ENCODE measurements around the gene FDX2. TPM values are rescaled to one million over a fixed set of nuclear protein-coding genes. Genes with fewer than 3 reads are reported as not detected.
A peak's percentile ranks its signal among the peaks of the same experiment; 100 is the strongest.

The FDX2 gene
- total RNA-seq, 1 donor from 2014 or later, result 11.4 TPM

- DNase-seq (ENCODE audit: low spot score in 2 of 2), result no peak
- FAIRE-seq, result no peak
Measured at GRCh38 chr19:10306327-10306726, 9.5 kb downstream of the FDX2 start.

GRCh38 chr19:10305139-10305806, 10.5 kb downstream of the FDX2 start:
- FAIRE-seq (no peak), DNase-seq (ENCODE audit: low spot score in 2 of 2) (no peak)

- FAIRE-seq (no peak), DNase-seq (ENCODE audit: low spot score in 2 of 2) (no peak)
Measured at GRCh38 chr19:10299545-10300458, 16.0 kb downstream of the FDX2 start.

GRCh38 chr19:10295847-10296591, 19.8 kb downstream of the FDX2 start:
- FAIRE-seq, result no peak

GRCh38 chr19:10295305-10295846, 20.4 kb downstream of the FDX2 start:
- FAIRE-seq (no peak), DNase-seq (ENCODE audit: low spot score in 2 of 2) (no peak)

More at GRCh38 chr19:10295847-10296591, 19.8 kb downstream of the FDX2 start:
- no peak for DNase-seq (ENCODE audit: low spot score in 2 of 2)

- DNase-seq (ENCODE audit: low spot score in 2 of 2) (no peak), FAIRE-seq (no peak)
Measured at GRCh38 chr19:10294368-10294697, 21.5 kb downstream of the FDX2 start.

- no peak for DNase-seq (ENCODE audit: low spot score in 2 of 2)
- no peak for FAIRE-seq
Measured at GRCh38 chr19:10293637-10294367, 22.0 kb downstream of the FDX2 start.

- no peak for DNase-seq (ENCODE audit: low spot score in 2 of 2)
- FAIRE-seq, result no peak
Measured at GRCh38 chr19:10292789-10293636, 22.8 kb downstream of the FDX2 start.

- FAIRE-seq (no peak), DNase-seq (ENCODE audit: low spot score in 2 of 2) (peak in 1 of 2 donors; percentile 71)
Measured at GRCh38 chr19:10292206-10292788, 23.5 kb downstream of the FDX2 start.

GRCh38 chr19:10291554-10292205, 24.1 kb downstream of the FDX2 start:
- DNase-seq (ENCODE audit: low spot score in 2 of 2) (no peak), FAIRE-seq (no peak)

- DNase-seq (ENCODE audit: low spot score in 2 of 2) (no peak), FAIRE-seq (no peak)
Measured at GRCh38 chr19:10290876-10291553, 24.8 kb downstream of the FDX2 start.

GRCh38 chr19:10290357-10290875, 25.4 kb downstream of the FDX2 start:
- DNase-seq (ENCODE audit: low spot score in 2 of 2) (no peak), FAIRE-seq (no peak)

- FAIRE-seq (no peak), DNase-seq (ENCODE audit: low spot score in 2 of 2) (no peak)
Measured at GRCh38 chr19:10289836-10290356, 25.9 kb downstream of the FDX2 start, which contains the start of gene ICAM5. Gene ICAM5, plus strand, starts transcription at chr19:10289952. Its CDS starts 92 bp downstream, at chr19:10290044.

- FAIRE-seq, result no peak
- DNase-seq (ENCODE audit: low spot score in 2 of 2), result no peak
Measured at GRCh38 chr19:10289167-10289835, 26.5 kb downstream of the FDX2 start.

GRCh38 chr19:10288662-10289166, 27.1 kb downstream of the FDX2 start:
- FAIRE-seq (no peak), DNase-seq (ENCODE audit: low spot score in 2 of 2) (no peak)

Measured in frontal cortex (tissue), 4 donors.